OCI-M2 (cell line): ENCODE results near the gene RFX8.

ENCODE experiments used
- DNase-seq: peaks from one replicate; lab custom pipeline; 2025; ENCODE audit not compliant: unreplicated experiment; lab: John Stamatoyannopoulos, UW

The RFX8 gene

DNA sequence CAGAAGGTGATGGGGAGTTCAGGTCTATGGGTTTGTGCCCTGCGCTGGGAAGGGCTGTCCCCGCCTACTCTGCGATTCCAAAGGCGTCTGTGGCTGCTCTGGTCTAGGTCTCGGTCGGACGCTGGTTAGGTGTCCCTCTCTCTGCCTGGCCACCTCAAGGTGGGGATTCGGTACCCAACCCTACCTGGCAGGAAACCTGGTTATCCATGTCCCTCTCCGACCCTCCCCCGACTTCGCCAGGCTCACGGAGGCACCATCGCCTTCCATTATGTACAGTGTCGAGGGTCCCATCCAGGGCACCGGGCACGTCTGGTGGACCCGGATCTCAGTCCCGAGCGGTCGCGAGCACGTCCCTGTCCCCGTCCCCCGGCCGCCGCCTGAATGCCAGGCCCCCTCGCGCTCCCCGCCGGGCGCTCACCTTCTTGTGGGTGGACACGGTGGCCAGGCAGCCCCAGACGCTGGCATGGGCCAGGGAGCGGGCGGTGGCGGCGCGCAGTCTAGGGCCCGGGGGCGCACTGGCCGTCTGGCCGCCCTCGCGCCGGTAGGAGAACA is 88.2 kb downstream of the RFX8 start:
- DNase-seq, result no peak

DNA sequence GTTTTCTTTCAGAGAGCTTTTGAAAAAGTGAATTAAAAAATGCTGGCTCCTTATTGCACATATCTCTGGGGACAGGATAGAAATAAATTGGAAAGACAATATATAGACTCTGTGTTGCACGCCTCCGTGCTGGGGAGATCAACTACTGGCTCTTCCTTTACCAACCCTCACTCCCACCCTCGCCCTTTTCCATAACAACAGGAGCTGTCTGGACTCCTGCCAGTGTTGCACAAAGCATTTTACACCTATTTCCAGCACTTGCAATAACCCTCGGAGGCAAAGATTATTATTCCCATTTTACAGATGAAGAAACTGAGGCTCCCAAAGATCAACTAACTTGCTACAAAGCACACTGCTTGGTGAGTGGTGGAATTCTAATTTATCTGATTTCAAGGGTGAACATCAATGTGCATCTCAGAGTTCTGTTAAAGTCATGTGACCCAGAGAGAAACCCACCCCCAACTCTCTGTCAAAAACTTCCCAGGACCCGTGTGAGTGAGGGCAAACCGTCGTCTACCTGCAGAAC is 91.8 kb downstream of the RFX8 start:
- DNase-seq, result no peak

DNA sequence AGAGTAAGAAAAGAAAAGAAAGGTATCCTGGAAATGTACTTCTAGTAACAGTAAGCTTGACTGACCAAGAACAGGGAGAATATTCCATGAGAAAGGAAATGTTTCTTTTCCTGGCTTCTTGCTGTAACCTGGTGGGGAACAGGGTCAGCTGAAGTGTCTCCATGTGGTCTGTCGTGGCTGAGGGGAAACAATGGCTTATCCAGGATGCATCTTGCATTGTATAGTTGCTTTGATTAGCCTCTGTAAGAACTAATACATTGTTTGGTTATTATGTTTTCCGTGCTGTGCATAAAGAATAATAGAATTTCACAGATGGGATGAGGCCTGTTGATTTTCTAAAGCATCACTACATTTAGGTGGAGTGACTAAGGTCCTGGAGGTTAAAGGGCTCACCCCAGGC is 92.5 kb downstream of the RFX8 start:
- DNase-seq, result no peak

DNA sequence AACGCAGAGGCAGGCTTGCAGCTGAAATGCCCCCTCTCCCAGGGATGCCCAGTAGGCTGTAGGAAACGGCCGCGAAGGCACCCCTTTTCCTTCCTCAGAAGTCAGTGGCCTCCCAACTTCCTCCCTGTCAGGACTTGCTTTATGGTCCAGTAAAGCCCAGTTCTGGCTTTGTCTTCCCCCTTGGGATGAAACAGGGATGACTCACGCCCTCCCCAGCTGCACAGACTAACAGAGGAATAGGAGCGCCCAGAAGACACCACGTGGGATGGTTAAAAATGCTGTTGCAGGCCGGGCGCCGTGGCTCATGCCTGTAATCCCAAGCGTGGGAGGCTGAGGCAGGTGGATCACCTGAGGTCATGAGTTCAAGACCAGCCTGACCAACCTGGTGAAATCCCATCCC is 94.5 kb downstream of the RFX8 start:
- DNase-seq, result no peak

DNA sequence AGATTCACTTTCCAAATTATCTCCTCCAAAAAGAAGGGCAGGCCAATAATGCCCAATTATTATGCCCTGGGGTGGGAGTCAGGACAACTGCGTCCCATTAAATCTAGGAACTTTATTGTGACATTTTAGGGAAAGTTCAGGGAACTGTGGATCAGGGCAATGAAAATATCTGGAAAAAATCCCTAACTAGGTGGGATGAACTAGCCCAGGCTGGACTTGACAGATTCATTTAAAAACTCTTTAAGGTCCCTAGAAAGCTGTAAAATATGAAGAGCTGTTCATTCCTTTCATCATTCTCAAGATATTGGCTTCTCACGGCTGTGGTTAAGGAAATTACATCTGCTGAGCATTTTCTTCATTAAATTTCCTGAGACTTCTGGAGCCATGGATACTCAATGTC is 95.8 kb downstream of the RFX8 start:
- no peak for DNase-seq

DNA sequence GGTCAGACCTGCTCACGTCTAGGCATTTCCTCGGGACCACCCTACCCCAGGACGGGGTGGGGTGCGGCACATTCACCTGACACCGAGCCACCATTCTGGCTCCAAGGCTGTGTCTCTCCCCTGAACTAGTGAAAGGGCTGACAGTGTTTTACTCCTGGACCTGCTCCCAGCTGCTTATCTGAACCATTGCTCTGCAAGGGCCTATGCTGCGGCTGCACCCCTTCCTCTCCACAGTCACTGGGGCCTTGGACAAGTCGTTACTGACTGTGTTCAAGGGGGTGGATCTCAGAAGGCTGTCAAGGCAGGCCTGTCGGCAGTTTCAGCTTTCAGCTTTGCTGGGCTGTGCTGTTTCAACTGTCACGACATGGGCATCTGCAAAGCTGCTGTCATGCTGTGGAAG is 99.3 kb downstream of the RFX8 start:
- no peak for DNase-seq

DNA sequence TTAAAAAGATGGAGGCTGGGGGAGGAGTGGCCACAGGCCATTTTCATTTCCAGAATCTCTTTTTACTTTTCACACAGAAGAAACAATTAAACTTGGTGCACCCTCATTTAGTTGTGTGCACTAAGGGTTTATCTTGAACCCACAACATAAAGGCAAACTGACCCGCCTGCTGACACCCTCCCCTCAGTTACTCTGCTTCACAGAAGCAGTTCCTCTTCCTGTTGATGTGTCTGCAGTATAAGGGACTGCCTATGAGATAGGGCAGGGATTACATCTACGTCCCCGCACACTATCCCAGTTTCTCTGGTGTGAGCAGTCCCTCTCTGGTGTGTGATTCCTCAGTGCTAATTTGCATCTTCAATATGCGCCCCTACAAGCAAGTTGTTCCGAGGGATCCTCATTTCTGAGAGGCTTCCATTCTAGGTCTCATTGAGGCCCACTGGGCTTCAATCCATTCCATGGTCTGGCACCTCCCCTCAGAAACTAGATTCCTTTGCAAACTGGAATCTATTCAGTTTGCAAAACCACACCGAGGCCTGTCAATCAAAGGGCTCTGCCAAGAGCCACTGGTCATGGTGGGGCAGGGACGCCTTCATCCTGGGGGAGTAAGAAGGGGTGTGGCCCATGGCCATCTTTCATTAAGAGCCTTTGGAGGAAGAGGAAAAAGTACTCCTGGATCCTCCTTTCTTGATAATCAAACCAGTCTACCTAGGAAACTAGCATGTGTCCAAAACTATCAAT is 99.9 kb downstream of the RFX8 start:
- DNase-seq, result no peak

DNA sequence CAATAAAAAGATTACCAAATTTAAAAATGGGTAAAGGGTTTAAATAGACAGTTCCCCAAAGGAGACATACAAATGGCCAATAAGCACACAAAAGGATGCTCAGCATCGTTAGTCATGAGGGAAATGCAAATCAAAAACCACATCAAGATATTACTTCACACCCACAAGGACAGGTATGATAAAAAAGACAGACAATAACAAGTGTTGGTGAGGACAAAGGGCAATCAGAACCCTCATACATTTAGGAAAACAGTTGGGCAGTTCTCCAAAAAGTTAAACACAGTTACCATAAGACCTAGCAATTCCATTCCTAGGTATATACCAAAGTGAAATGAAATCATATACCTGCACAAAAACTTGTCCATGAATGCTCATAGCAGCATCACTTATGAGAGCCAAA is 102.1 kb downstream of the RFX8 start:
- no peak for DNase-seq

DNA sequence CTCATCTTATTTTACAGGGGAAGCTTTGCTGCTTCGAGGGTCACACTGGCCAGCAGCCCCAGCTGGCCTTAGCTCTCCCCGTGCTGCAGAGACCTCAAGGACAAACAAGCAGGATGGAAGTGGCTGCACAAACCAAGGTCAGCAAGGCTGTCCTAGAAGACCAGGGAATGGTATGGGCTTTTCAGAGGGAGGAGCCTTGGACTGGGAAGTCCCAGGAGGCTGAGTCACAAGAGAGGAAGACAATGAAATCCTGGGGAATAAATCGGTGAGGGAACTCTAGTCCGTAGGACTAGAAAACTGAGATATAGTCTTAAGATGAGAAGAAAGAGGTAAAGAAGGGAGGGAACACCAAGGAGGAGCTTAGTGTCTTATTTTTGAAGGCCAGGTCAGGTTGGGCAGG is 103.3 kb downstream of the RFX8 start:
- no peak for DNase-seq

DNA sequence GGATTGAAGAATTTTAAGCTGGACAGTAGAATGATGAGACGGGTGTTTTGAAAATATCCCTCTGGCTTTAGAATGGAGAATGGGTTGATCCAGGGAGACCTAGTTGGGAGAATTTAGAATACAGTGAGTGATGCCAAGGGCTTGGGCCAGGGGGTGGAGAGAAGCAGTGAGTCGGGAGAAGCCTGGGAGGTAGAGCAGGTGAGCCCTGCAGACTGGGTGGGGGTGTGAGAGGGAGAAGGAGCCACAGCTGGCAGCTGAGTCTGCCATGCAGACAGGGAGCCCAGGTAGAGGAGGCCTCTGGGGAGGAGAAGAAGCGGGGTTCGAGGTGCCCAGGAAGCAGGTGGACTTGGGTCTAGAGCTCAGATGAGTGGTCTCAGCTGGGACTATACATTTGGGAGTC is 105.8 kb downstream of the RFX8 start:
- no peak for DNase-seq

DNA sequence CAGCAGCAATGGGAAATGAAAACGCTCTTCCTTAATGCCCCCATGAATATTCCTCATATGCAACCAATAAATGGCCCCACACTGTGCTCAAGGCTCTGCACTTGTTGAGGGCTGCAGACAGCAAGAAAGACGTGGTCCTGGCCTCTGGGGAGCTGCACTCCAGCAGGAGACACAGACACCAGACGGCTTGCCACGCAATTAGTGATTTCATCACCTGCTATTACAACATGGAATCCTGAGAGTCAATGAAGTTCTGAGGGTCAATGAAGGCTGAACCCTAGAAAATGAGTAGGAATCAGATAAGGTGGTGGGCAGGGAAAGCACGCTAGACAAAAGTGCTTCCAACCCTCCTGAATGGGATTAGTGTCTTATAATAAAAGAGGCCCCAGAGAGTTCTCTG is 106.5 kb downstream of the RFX8 start:
- no peak for DNase-seq

DNA sequence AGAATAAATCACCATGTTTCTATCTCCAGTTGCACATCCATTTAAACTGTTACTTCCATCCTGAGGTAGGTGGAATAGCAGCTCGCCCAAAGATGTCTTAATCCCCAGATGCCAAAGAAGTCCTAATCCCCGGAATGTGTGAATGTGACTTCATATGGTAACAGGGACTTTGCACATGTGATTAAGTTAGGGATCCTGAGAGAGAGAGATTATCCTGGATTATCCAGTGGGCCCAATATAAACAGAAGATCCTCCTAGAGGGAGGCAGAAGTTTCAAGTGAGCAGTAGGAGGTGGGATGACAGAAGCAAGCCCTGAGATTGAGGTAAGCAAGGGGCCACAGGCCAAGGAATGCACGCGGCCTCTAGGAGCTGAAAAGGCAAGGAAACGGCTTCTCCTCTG is 107.4 kb downstream of the RFX8 start:
- DNase-seq, result no peak

DNA sequence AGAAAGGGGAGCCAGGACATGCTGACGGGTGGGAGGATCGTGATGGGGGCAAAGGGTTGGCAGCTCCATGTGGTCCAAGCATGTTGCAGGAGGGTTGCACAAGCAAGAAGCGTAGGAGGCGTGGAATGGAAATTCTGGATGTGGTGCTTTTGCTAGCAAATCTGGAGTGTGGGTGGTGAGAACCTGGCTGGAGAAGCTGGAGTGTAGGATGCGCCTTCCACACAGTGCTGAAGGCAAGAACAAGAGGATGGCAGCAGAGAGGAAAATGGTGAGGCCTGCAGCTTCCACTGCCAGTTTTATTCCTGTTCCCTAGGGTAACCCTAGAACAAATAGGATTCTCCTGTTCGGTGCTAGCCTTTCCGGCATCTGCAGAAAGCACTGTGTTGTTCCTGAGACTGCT is 110.0 kb downstream of the RFX8 start:
- no peak for DNase-seq

DNA sequence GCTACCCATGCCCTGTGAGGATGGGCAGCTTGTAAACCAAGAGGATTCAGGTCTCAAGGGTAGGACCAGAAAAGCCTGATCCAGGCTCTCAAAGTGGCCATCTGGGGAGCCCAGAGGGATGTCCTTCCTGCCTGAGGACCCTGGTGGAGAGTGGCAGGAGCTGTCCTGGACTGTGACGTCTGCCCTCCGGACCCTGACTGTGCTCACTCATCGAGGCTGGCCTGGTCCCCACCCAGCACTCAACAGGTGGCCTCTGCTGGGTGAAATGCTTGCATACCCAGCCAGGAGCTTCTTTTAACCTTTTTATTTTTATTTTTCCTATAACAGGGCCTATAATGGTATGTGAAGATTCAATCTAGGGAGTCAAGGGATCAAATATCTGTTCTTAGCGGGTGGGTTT is 112.1 kb downstream of the RFX8 start:
- DNase-seq, result no peak

DNA sequence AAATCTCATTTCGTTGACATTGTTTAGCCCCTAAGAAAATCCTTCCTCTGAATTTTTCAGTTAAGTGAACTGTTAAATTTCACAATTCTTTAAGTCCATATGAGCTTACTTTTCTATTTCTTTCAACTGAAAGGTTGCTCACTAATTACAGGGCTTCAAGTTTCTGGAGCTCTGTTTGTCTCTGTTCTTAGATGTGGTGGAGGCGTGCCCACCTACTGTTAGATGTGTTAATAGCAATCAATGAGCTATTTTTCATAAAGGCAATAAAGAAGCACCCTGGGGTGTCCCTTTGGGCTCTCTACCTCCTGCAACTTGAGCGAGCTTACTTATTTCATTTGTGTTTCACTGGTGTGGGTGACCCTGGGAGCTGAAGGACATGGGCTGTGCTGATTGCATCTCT is 112.6 kb downstream of the RFX8 start:
- no peak for DNase-seq

DNA sequence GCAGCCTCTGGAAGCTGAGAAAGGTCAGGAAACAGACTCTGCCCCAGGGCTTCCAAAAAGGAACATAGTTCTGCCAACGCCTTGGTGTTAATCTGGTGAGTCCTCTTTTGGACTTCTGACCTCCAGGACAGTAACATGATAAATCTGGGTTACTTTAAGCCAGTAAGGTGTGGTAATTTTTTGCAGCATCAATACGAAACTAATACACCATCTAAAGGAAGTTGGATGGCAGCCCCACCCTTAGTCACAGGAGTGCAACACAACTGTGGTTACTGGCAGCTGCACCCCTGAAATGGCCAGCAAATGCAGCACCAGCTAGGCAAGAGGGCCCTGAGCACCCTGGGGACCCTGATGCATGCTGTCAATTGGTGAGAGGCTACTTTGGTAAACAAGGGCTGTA is 113.4 kb downstream of the RFX8 start:
- DNase-seq, result no peak

DNA sequence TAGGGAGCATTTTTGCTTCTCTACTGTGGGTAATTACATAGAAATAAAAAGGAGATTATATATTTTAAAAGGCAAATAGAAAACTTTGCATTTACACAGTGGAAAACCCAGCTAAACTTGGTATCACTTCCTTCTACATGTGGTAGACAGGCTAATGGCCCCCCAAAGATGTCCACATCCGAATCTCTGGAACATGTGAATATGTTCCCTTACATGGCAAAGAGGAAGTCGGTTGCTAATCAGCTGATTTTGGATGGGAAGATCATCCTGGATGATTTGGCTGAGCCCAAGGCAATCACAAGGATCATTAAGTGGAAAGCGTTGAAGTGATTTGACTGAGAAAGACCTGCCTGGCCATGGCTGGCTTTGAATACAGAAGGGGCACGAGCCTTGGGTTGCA is 113.8 kb downstream of the RFX8 start:
- DNase-seq, result no peak

DNA sequence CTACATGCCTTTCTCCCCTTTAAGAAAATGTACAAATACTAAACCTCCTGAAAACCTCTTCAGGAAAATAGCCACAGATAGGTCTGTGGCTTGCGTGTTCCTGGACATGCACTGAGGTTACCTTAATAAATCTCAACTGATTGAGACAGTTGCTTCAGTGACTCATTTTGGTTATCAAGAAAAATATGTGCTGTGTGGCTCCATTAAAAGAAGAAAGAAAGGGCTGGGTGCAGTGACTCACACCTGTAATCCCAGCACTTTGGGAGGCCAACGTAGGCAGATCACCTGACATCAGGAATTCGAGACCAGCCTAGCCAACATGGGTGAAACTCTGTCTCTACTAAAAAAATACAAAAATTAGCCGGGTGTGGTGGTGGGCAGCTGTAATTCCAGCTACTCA is 114.7 kb downstream of the RFX8 start:
- no peak for DNase-seq

DNA sequence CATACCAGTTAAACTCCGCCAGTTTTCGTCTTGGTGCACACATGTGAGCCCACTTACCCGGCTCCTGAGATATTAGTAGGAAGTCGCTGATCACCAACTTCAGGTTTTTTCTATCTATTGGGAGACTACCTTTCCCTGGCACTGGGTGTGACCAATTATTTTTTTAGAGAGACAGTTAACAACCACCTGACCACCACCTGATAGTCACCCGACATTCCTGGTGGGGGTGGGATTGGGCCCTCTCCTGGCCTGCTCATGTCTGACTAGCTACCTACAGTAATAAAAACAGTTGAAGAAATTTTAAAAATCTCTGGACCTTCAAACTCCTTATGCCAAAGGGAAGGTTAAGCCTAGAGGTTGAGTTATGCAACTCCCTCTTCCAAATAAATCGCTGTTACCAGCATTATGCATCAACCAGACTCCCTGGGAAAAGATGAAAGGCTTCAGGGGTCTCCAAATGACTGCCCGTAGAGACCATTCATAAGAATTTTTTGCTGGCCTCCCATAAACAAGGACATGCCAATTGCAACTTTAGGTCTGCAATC is 115.4 kb downstream of the RFX8 start:
- no peak for DNase-seq

DNA sequence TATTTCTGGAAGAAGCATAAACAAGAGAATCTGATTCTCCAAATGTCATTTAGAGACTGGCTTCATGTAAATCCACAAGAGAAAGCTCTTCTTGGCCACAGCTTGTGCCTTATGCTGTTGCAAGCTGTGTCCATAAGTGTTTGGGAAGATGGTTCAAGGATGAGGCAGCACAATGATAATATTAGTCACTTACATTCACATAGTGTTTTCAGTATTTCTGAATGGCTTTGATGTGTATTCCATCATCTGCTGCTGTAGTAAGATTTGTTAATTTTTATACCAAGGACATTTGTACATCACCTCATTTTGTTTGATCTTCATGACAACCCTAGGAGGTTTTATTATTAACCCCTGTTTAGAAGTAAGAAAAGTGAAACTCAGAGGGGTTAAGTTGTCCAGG is 117.5 kb downstream of the RFX8 start:
- no peak for DNase-seq

DNA sequence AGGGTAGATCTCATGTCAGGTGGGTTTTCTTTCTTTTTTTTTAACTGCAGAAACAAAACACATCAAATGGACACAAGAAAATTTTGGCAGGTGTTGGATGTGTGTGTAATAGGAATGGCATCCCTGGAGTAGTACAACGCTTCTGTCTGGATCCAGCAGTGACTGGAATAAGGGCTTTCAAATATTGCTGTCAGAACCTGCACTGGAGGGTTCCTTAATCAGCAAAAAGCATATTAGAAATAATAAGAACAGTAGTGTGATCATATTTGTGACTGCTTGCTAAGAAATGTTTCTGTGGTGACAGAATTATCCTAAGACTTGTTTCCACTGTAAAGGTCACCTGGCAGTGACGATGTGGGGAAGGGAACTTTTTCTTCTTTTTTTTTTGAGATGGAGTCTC is 118.4 kb downstream of the RFX8 start:
- DNase-seq, result no peak

DNA sequence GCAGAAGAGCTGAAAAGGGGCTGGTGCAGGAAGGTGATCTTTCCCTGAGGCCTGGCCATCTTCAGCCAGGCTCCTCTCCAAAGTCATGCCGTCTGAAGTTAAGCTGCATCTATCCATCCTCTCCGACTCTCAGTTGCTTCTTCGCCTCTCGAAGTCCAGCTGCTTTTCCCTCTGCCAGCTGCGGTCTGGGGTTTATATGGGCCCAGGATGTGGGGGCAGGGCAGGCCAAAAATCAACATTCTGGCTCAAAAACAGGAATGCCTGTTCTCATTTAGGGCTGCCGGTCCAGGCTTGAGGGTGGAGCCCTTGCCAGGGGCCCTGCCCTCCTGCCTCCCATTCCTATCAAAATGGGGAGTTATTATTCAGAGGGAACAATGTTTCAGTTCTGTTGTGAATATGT is 118.9 kb downstream of the RFX8 start:
- DNase-seq, result no peak
